ENCODE results near the gene PRKCH.
"Not testable (repeated sequence)": the region's sequence is repeated elsewhere in the genome, so short reads cannot be mapped to it uniquely, and the experiment has no call there.

DNA sequence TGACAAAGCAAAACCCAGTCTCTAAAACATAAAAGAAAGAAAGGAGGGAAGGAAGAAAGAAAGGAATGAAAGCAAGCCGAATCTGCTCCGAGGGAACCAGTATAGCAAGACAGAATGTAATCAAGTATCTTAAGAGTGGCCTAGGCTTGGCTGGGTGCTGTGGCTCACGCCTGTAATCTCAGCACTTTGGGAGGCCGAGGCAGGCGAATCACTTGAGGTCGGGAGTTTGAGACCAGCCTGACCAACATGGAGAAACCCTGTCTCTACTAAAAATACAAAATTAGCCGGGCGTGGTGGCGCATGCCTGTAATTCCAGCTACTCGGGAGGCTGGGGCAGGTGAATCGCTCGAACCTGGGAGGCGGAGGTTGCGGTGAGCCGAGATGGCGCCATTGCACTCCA is 1.2 kb upstream of the PRKCH start:
- TF ChIP-seq, protein P1, sequence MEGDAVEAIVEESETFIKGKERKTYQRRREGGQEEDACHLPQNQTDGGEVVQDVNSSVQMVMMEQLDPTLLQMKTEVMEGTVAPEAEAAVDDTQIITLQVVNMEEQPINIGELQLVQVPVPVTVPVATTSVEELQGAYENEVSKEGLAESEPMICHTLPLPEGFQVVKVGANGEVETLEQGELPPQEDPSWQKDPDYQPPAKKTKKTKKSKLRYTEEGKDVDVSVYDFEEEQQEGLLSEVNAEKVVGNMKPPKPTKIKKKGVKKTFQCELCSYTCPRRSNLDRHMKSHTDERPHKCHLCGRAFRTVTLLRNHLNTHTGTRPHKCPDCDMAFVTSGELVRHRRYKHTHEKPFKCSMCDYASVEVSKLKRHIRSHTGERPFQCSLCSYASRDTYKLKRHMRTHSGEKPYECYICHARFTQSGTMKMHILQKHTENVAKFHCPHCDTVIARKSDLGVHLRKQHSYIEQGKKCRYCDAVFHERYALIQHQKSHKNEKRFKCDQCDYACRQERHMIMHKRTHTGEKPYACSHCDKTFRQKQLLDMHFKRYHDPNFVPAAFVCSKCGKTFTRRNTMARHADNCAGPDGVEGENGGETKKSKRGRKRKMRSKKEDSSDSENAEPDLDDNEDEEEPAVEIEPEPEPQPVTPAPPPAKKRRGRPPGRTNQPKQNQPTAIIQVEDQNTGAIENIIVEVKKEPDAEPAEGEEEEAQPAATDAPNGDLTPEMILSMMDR (IDR thresholded peaks at IDR 0.05; ENCODE audit: low read depth, low read length): not testable (repeated sequence)
- TF ChIP-seq EZH2phosphoT487 (IDR thresholded peaks at IDR 0.05; ENCODE audit: low read depth): not testable (repeated sequence)
